Hepatocyte (in vitro differentiated cells): Measurements from ENCODE around the gene PTPRM. TPM values are rescaled to one million over a fixed set of nuclear protein-coding genes. Genes with fewer than 3 reads are reported as not detected.
A peak's percentile ranks its signal among the peaks of the same experiment; 100 is the strongest.

Source experiments
- DNase-seq: peaks from one replicate; pipeline ENCODE4 v3.0.0-alpha.2; 2016; ENCODE audit warnings: low spot score
- H2AFZ ChIP-seq: fragments of 200-600 bp; sonication (generic); 2 replicates; pipeline ENCODE4 v1.6.0; 2016; ENCODE audit warnings: antibody characterized with exemption, mild to moderate bottlenecking
- H3K27ac ChIP-seq: fragments of 200-600 bp; sonication (generic); 2 replicates; pipeline ENCODE4 v1.5.1; 2016; ENCODE audit warnings: mild to moderate bottlenecking
- H3K27me3 ChIP-seq: fragments of 200-600 bp; sonication (generic); 2 replicates; pipeline ENCODE4 v1.6.1; 2016
- H3K36me3 ChIP-seq: fragments of 200-600 bp; sonication (generic); replicated peaks from 2 replicates; pipeline ENCODE4 v1.5.1; 2016; ENCODE audit warnings: low read depth; ENCODE audit not compliant: insufficient read depth
- H3K4me1 ChIP-seq: fragments of 200-600 bp; sonication (generic); 2 replicates; pipeline ENCODE4 v1.5.1; 2016; ENCODE audit warnings: mild to moderate bottlenecking, moderate library complexity; ENCODE audit not compliant: insufficient read depth
- H3K4me2 ChIP-seq: fragments of 200-600 bp; sonication (generic); 2 replicates; pipeline ENCODE4 v1.6.0; 2016
- H3K4me3 ChIP-seq: fragments of 200-600 bp; sonication (generic); 2 replicates; pipeline ENCODE4 v1.5.1; 2016; ENCODE audit warnings: mild to moderate bottlenecking
- H3K79me2 ChIP-seq: fragments of 200-600 bp; sonication (generic); 2 replicates; pipeline ENCODE4 v1.6.0; 2017; ENCODE audit warnings: mild to moderate bottlenecking
- H3K9me2 ChIP-seq: fragments of 200-600 bp; sonication (generic); replicated peaks from 2 replicates; pipeline ENCODE4 v1.6.0; 2017; ENCODE audit warnings: mild to moderate bottlenecking; ENCODE audit not compliant: insufficient read depth
- H3K9me3 ChIP-seq: fragments of 200-600 bp; sonication (generic); 2 replicates; pipeline ENCODE4 v1.5.1; 2016; ENCODE audit warnings: low read depth, mild to moderate bottlenecking
- H4K20me1 ChIP-seq: fragments of 200-600 bp; sonication (generic); 2 replicates; pipeline ENCODE4 v1.6.0; 2016; ENCODE audit warnings: mild to moderate bottlenecking; ENCODE audit not compliant: insufficient read depth, poor library complexity, severe bottlenecking
- CTCF ChIP-seq: fragments of 200-600 bp; sonication (generic); IDR thresholded peaks from 2 replicates; pipeline ENCODE4 v1.5.1; 2016; ENCODE audit warnings: antibody characterized with exemption, mild to moderate bottlenecking; ENCODE audit not compliant: poor library complexity
- EZH2 ChIP-seq: fragments of 200-600 bp; sonication (generic); IDR thresholded peaks from 2 replicates; pipeline ENCODE4 v1.6.1; 2016; ENCODE audit warnings: antibody characterized with exemption, mild to moderate bottlenecking, borderline replicate concordance
- EZH2phosphoT487 ChIP-seq: fragments of 200-600 bp; sonication (generic); IDR thresholded peaks from one replicate; pipeline ENCODE4 v1.6.1; 2018; ENCODE audit warnings: antibody characterized with exemption, mild to moderate bottlenecking, low read depth, moderate library complexity; ENCODE audit not compliant: unreplicated experiment, severe bottlenecking
- WGBS: methylation state at CpG from one replicate; pipeline ENCODE4 v1.1.6; 2016; ENCODE audit warnings: low lambda C conversion rate; ENCODE audit errors: missing lambda C conversion rate; 5-methylcytosine and 5-hydroxymethylcytosine counted together
- polyA plus RNA-seq: library from polyadenylated mRNA; unstranded; fragments of >200 nt; fragmentation: Nextera tagmentation; extraction: Ambion mirVana; gene quantifications from 2 replicates; pipeline ENCODE4 v1.2.1, GENCODE V29; 2016
- total RNA-seq: library from RNA; depleted of rRNA; stranded (reverse); fragments of >200 nt; gene quantifications from 2 replicates; pipeline ENCODE4 v1.2.3, GENCODE V29; 2014

Gene PTPRM
- total and polyA plus RNA-seq, 2 experiments from 2014 or later, result 26.1 to 47.4 TPM

- Histone ChIP-seq H3K4me2 (no peak overlapping the region), H3K9me2 (no peaks in the 10 kb centered on the region), H3K79me2 (no peaks in the 10 kb centered on the region), H3K27me3 (no peaks in the 10 kb centered on the region), H4K20me1 (no peaks in the 10 kb centered on the region), H3K4me1 (peaks cover 5% of the 10 kb centered on the region), H2AFZ (no peak overlapping the region), H3K9me3 (no peaks in the 10 kb centered on the region), H3K27ac (no peak overlapping the region), H3K4me3 (no peak overlapping the region), H3K36me3 (no peaks in the 10 kb centered on the region)
- TF ChIP-seq EZH2phosphoT487 (no peak), CTCF (no peak), EZH2 (no peak)
- 55% methylated on average over 8 of the region's 8 CpGs for WGBS
- DNase-seq, result no peak
Measured at GRCh38 chr18:8299054-8299980, 732.2 kb downstream of the PTPRM start.

- no peaks in the 10 kb centered on the region for H3K36me3 ChIP-seq
- H3K27me3 ChIP-seq, result no peaks in the 10 kb centered on the region
- no peak for DNase-seq
- no peaks in the 10 kb centered on the region for H3K9me2 ChIP-seq
- no peaks in the 10 kb centered on the region for H3K79me2 ChIP-seq
- no peaks in the 10 kb centered on the region for H3K9me3 ChIP-seq
- WGBS, result 80% methylated on average over 6 of the region's 6 CpGs
- no peaks in the 10 kb centered on the region for H4K20me1 ChIP-seq
- H3K4me2 ChIP-seq, result no peak overlapping the region
- no peak overlapping the region for H3K4me3 ChIP-seq
- TF ChIP-seq CTCF, result no peak
- TF ChIP-seq EZH2, result no peak
- TF ChIP-seq EZH2phosphoT487, result no peak
- no peak overlapping the region for H3K27ac ChIP-seq
- H2AFZ ChIP-seq, result no peak overlapping the region
- H3K4me1 ChIP-seq, result peaks cover 5% of the 10 kb centered on the region
Measured at GRCh38 chr18:8300751-8301410, 733.8 kb downstream of the PTPRM start.

- WGBS, result 89% methylated on average over 10 of the region's 10 CpGs
- DNase-seq, result peak; percentile 13
Measured at GRCh38 chr18:8301427-8302172, 734.5 kb downstream of the PTPRM start.

More at GRCh38 chr18:8301427-8302172, 734.5 kb downstream of the PTPRM start:
- Histone ChIP-seq H4K20me1 (no peaks in the 10 kb centered on the region), H3K27me3 (no peaks in the 10 kb centered on the region), H3K27ac (no peak overlapping the region), H3K9me3 (no peaks in the 10 kb centered on the region), H3K4me3 (no peak overlapping the region), H3K4me2 (no peak overlapping the region), H3K36me3 (no peaks in the 10 kb centered on the region), H3K79me2 (no peaks in the 10 kb centered on the region), H2AFZ (no peak overlapping the region), H3K4me1 (peaks cover 5% of the 10 kb centered on the region), H3K9me2 (no peaks in the 10 kb centered on the region)
- TF ChIP-seq EZH2phosphoT487 (no peak), EZH2 (no peak), CTCF (no peak)
